Stimulated activated CD4-positive, alpha-beta T cell treated with anti-CD3 and anti-CD28 coated beads, Interleukin-15, amount 100 ng/mL, for 48 hours (primary cell): ENCODE data around the gene PHACTR1.

Experiments used
- DNase-seq, 2 donors: peaks; one replicate each; pipeline ENCODE4 v3.0.0-alpha.2; 2020; ENCODE audit warnings: low read depth in 2 of 2

Gene PHACTR1

DNA sequence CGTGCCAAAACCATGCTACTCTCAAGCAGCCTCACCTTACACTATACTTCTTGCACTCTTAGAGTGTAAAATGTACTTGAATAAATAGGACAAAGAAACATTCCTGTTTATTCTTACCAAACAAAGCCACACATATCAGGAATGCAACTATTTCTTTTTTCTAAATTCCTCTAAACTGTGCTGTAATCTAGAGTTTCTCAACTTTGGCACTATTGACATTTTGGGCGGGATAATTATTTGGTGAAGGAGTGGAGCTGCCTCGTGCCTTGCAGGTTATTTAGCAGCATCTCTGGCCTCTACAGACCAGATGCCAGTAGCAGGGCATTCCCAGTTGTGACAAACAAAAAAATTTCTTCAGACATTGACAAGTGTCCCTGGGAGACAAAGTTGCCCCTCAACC lies 86.9 kb downstream of the PHACTR1 start:
- no peak for DNase-seq

DNA sequence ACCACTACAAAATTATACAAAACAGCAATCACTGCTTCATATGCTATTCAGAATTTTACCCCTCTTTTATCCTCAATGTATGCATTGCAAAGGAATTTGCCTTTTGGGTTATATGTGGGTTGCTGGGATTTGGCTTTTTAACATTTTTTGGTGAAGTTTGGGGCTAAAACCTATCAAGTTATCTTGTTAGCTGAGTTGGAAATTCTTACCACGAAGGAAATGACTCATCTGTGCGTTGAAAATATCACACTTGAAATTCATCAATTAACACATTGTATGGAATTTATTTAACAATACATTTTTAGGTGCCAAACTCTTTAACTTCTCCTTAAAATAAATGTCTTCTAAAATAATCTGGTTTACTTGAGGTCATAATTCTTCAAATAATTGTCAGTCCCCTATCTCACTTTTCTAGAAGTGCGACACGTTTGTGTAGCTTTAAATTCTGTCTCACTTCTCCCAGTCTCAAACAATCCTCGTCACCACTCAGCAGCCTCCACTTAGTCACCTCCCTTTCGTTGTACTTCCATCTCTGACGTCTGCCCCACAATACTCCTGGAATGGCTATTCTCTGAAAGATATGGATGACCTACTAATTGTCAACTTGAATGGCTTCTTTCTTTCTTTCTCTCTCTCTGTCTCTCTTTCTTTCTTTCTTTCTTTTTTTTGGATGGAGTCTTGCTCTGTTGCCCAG lies 88.5 kb downstream of the PHACTR1 start:
- DNase-seq = no peak

DNA sequence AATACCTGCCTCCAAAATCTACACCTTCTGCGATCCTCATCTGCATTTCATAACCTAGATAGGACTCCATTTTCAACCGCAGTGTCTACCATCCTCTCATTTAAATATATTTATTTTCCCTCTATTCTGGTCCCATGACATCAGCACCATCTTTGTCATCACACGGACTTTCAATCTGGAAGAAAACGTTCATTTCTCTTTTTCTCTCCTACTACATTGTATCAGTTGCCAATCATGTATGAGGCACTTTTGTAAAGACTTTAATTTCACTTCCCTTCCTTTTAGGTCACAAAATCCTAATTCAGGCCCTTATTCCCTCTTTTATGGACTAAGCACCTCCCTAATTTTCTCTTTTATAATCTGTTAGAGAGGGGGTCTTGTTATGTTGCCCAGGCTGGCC lies 89.6 kb downstream of the PHACTR1 start:
- no peak for DNase-seq

DNA sequence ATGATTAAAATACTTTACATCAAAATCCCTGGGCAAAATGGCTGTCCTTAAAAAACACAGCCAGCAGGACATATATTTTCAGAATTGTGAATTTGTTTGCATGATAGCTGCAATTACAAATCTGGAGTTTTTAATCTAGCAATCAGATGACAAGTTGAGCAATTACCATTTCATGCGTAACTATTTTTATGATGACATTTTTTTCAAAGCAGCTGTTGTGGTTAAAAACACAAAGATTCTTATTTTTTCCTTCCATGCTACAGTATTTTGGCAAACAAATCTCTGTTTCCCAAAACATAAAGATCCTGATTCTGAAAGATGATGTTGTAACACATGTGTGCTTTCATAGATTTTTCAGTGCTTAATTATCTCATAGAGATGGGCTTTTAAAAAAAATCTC lies 90.2 kb downstream of the PHACTR1 start:
- no peak for DNase-seq

DNA sequence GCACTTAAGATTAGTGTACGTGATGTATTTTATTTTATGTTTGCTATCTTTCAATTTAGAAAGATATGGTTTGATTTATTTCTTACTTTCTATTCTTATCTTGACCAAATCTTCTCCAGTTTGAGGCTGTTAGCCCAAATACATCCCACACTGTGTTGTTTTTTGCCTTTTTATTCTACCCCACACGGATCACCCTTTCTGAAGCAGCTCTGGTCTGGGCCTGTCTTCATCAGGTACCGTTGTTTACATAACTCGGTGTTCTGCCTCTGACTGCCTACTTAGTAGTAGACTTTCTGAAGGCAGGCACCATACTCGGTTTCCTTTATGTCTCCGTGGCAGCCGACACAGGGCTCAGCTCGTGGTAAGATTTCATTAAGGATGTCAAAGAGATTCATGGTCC lies 95.0 kb downstream of the PHACTR1 start:
- no peak for DNase-seq

DNA sequence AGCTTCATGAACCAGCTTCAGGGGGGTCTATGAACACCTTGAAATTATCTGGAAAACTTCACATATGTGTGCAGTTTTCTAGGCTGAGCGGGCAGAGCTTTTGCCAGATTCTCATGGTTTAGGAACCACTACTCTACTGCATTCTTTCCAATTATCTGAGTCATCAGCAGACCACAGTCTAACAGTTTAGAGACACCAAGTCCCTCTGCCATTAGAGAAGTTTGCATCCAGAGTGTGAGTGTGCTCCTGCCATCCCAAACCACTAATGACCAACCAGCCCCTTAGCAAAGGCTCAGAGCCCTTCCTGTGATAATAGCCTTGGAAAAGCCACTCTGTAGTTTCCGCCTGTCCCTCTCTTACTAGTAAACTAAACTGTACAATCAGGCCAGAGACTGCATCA lies 96.8 kb downstream of the PHACTR1 start:
- no peak for DNase-seq

DNA sequence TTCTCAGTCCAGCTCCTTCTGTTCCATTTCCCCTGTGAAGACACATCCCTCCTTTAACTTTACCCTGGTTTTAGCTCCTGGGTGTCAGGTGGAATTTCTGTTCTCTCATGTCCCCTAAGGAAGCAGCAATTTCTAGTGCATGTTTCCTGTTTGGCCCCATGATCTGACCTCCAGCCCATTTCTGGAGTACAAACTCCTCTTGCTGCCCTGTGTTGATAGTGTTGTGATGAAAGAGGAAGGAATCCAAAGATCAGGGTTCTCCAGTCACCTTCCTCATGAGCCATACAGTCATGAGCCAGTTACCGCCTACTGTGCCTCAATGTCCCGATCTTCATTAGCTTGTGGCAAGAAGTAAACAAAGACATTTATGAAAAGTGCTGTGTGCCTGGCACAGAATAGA lies 97.4 kb downstream of the PHACTR1 start:
- DNase-seq = no peak

DNA sequence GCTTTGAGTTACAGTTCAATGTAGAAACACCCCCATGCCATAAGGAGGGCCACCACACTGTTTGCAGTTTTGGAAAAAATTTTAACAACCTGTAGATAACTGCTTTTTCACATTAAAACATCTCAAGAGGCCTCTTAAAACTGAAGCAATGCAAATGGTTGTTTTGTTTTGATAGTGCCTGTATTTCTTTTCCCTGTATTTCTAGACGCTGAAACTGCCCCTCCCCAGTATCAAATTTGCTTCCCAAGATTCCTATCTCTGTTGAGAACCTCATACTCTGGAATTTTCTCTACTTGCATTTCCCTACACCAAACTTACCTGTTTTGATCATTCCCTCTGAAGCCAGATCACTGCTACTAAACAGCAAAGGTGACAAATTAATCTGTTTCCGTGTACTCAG lies 98.5 kb downstream of the PHACTR1 start:
- DNase-seq = no peak

DNA sequence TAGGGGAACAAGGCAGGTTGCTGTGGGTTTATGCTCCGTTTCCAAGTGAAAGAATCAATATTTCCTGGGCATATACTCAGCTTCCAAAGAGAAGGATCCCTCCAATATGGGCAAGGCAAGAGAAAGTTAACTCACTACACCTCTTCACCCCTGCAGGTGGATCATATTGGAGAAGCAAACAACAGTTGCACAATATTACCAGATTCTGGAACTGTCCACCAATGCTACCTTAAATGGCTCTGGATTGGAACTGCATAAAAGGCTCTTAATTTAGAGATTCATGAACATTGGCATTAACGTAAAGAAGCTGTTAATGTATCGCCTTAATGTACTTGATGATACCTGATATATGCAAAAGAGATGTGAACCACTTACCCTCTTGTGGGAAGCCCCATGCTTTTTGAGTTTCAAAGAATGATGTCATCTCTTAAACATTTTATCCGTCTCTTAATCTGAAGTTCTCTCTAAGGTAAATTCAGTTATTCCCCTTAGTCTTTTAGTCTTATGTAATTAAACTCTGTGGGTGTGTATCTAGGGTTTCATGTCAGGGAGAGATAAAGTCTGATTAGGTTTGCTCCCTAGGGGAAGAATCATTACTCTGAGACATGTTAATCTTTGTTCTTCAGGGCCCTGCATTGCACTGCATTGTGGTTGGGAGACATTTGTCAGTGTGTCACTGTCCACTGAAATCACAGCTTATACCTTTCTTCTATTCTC lies 99.5 kb downstream of the PHACTR1 start:
- no peak for DNase-seq

DNA sequence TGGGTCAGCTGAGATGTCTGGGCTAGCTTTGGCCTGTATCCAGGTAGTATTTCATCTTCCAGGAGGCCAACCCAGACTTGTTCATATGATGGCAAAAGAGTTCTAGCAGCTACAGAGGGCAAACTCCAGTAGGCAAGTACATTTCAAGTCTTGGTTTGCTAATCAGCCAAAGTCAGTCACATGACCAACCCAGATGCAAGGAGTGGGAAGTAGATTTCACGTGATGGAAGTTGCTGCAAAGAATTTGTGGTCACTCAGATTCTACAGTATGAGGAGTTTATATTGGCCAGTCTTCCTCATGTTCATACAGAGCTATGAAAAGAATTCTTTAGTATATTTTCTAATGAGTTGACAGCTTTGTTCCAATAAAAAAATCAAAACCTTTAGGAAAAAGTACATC lies 101.8 kb downstream of the PHACTR1 start:
- no peak for DNase-seq

DNA sequence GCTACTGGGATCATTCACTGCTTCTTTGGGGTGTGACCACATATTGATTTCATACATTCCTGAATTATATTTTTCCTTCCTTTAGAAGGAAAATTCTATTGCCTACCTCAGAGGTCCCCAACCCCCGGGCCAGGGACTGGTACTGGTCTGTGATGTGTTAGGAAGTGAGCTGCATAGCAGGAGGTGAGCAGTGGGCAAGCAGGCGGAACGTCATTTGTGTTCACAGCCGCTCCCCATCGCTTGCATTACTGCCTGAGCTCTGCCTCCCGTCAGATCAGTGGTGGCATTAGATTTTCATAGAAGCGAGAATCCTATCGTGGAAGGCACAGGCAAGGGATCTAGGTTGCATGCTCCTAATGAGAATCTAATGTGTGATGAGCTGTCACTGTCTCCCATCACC lies 107.3 kb downstream of the PHACTR1 start:
- DNase-seq = no peak

DNA sequence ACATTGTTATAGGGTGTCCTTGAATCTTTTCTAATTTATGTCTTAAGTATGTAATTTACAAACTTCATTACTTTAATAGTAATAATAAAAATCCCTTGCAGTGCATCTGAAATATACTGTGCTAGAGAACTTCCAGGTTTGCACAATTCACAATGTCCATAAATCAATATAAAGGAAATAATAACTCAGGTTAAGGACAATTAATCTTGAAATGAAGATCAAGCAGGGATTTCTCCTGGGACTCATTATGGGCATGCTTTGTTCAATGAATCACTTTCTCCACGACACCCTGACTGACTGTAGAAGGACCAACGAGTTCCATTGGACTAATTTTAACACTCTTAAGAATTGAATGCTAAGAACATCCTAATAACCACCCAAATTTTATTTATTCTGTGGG lies 110.0 kb downstream of the PHACTR1 start:
- DNase-seq = no peak

DNA sequence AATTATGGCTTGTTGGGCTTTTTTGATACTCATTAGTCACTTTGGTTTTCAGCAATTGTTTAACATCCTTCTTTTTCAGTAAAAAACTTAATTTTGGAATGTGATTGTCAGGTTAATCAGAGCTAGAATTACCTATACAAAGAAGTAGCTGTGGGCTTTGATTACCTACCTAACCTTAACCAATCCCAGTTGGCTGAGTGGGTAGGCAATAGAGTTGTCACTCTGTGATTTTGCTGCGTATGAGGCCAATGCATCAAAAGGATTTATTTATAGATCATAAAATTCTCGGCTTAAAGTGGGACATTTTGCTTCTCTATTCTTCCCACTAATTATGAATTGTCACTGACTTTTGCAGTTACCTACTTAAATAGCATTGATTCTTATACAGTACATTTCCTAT lies 111.4 kb downstream of the PHACTR1 start:
- no peak for DNase-seq

DNA sequence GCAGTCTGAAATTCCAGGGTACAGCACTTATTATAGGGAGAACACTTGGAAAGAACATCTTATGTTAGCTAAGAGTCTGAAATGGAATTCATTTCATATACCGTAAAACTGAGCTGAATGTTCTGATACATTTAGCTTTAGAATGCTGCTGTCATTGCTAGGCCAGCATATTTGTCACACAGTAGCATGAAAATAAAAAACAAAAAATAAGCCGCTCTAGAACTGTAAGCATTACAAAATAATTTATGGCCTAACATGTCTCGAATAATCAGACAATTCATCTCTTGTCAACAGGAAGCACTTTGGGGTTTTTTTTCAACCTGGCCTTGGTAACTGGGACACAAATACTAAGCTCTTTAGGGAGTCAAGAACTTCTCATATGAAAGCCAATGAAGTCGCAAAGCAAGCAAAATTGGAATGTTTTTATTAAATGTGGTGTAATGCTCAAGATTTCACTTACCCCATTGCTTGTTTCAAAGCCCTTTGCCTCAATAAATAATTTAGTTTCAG lies 115.7 kb downstream of the PHACTR1 start:
- DNase-seq = no peak

DNA sequence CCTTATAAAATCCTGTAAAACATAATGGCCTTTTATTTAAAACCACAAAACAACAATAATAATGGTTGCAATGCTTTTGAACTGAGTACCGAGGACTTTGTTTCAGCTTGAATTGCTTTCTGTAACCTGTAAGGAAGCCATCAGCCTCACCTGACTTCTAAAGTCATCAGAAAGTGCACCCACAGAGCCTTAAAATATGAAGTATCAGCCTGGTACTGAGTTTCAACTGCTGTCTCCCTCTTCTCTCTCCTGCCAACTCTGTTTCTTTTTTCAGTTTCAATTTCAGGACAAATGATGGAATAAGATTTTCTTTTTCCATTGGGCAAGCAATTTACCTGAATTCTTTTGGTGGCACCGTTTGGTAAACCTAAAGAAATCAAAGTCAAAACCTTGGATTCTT lies 119.4 kb downstream of the PHACTR1 start:
- DNase-seq = no peak

DNA sequence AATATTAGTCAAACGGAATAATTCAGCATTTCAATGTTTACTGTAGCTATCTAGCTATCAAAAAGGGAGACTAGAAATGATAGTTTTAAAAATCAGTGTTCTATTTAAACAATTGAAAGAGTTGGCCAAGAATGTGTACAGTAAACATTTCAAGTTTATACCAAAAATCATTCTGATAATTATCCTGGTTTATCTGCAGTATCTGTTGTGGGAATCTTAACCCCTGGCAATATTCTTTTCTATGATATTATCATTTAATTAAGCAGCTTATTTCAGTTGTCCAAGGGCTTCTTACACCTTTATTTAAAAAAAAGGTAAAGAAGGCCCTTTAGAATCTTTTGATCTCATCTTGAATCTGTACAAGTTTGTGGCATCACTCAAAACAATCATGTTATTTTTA lies 125.1 kb downstream of the PHACTR1 start:
- DNase-seq = no peak

DNA sequence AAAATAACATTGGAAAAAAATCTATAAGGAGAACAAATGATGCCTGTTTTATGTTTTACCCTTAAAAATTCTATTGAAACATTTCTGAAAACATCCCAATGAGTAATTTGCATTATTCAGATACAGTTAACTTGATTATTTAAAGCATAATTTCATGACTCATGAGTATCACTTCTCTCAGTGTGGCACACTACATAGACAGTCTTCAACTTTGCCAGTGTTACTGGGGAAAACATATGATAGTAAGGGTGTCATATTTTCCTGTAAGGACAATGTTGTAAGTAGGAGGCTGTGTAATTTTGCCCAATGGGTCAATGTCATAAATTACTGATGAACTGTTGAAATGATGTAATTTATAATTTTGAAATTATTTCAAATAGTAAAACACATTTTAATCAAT lies 125.5 kb downstream of the PHACTR1 start:
- DNase-seq = no peak

DNA sequence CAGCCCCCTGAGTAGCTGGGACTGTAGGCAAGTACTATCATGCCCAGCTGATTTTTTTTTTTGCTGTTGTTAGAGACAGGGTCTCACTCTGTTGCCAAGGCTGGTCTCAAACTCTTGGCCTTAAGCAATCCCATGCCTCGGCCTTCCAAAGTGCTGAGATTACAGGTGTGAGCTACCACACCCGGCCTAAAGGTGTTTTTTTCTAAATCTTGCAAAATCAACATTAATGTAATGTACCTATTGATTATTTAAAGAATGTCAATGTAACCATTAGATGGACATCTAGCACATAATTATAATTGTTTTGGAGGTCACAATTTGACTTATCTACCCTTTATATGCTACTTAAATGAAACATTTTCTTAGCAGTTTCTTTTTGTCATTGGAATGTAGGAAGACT lies 126.1 kb downstream of the PHACTR1 start:
- no peak for DNase-seq

DNA sequence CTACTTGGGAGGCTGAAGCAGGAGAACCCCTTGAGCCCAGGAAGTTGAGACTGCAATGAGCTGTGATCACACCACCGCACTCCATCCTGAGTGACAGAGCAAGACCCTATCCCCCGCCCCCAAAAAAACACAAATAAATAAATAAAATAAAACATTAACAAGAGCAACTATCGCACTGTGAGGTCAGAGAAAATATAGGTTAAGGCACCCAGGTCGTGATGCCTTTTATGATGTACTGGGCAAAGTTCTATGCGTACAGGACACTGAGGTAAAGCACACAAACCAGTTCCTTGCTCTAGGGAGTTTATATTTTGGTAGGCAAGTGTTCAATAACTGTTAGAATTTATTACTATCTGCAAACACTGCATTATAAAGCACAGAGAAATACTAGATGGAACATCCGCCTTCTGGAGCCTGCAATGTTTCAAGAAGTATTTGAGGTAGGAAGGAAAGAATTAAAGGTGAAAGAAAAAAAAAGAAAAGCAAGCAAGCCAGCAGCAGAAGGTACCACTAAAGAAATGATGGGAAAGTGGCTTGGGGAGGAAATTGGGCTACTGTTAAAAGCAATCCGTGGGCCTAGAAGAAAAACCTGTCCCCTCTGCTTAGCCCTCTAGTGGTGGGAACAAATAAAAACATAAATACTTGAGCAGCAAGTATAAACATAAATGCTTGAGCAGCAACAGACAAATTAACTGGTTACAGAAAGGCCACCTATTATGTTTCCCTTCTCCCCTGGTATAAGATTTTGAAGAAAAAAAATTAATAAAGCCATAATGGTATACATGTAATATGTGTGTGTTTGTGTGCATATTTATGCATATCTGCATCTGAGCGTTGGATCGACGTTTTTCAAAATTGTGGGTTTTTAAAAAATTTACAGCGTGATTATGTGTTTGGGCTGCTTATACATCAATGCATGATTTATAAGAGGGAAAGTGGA lies 128.0 kb downstream of the PHACTR1 start:
- no peak for DNase-seq

DNA sequence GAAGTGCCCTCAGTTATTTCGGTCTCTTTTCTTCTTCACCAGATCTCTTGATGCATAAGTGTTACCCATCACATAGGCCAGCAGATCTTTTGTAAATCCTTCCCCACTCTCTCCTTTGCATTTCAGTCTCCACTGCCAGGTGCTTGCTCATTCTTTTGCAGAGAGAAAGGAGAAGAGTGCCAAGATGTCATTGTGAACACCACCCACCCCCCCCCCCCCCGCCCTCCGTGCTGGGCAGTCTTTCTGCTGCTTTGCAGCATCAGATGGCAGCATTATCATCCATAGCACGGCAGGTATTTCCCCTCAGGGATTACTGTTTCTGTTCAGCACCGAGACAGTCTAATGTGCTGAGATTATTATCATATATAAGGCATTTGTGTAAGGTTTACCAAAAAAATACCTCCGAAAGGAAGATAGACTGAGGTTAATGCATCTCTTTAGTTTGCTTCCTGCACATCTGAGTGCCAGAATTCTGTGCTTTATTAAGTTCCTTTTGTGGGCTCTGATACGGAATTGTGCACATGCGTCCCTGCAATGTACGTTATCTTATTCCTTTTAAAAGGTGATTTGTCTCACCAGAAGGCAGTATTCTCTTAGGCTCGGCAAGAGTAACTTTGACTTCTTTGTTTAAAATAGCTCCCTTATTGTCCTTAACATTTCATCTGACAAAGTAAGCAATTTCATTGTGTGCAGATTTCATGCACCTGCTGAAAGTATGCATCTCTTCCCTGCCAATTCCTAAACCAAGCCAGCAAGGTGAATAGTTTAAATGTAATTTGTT lies 128.8 kb downstream of the PHACTR1 start:
- DNase-seq = no peak

DNA sequence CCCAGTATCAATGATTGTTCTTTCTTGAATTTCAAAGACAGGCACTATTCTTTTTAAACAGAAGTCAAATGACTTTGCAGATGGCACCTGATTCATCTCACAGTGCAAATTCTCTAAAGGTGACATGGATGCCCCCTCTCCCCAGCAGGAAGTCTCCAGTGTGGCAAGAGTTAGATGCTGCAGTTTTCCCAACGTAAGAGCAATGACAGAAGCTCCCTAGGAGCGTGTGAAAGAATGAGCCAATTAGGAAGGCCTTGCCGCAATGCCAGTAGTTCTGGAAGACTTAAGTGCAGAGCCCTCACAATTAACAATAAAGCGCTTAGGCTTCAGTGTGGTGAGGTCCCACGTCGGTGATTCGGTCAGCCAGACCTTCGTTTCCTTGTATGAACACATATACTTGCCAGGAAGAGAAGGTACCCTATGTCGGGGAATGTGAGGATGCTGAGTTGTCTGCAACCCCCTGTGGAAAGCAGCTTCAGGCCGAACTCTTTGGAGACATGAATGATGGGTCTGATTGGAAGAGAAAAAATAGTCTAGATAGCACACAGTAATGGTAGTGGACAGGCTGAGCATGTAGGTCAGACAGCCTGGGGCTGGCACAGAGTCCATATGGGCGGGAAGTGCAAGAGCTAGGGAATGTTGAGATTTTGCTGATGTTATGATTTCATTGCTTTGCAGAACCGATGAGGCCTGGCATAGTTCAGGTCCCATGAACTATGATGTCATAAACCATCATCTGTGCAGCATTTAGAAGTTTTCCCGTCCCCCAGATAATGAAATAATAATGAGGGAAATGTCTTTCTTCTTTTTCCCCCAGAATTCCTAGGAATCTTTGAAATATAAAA lies 132.6 kb downstream of the PHACTR1 start:
- no peak for DNase-seq
